ENCODE data around the gene TSSK3.

Gene TSSK3

GRCh38 chr1:32356478-32356877, 5.9 kb upstream of the TSSK3 start:
- no peak for TF ChIP-seq REST (IDR thresholded peaks at IDR 0.05; ENCODE audit: insufficient read depth in 1 of 2, low read depth in 2 of 2, low read length in 2 of 2)
- no peak for TF ChIP-seq FOXP2 (optimal IDR thresholded peaks at IDR 0.05; ENCODE audit: borderline replicate concordance, extremely low read depth, extremely low read length, insufficient read depth)
- TF ChIP-seq TAF1 (IDR thresholded peaks at IDR 0.05; ENCODE audit: borderline replicate concordance, insufficient read depth, low read length), result no peak
- no peak for TF ChIP-seq POLR2AphosphoS5 (IDR thresholded peaks at IDR 0.05; ENCODE audit: low read depth, low read length)
- no peak for TF ChIP-seq SIN3A (IDR thresholded peaks at IDR 0.05; ENCODE audit: borderline replicate concordance, insufficient read depth, low read length)

GRCh38 chr1:32357614-32358013, 4.7 kb upstream of the TSSK3 start:
- TF ChIP-seq FOXP2 (optimal IDR thresholded peaks at IDR 0.05; ENCODE audit: borderline replicate concordance, extremely low read depth, extremely low read length, insufficient read depth) (no peak), TAF1 (IDR thresholded peaks at IDR 0.05; ENCODE audit: borderline replicate concordance, insufficient read depth, low read length) (no peak), SIN3A (IDR thresholded peaks at IDR 0.05; ENCODE audit: borderline replicate concordance, insufficient read depth, low read length) (no peak), REST (IDR thresholded peaks at IDR 0.05; ENCODE audit: insufficient read depth in 1 of 2, low read depth in 2 of 2, low read length in 2 of 2) (no peak), POLR2AphosphoS5 (IDR thresholded peaks at IDR 0.05; ENCODE audit: low read depth, low read length) (no peak)

GRCh38 chr1:32358435-32358834, 3.9 kb upstream of the TSSK3 start:
- TF ChIP-seq TAF1 (IDR thresholded peaks at IDR 0.05; ENCODE audit: borderline replicate concordance, insufficient read depth, low read length), result no peak
- no peak for TF ChIP-seq POLR2AphosphoS5 (IDR thresholded peaks at IDR 0.05; ENCODE audit: low read depth, low read length)
- TF ChIP-seq SIN3A (IDR thresholded peaks at IDR 0.05; ENCODE audit: borderline replicate concordance, insufficient read depth, low read length), result no peak
- no peak for TF ChIP-seq REST (IDR thresholded peaks at IDR 0.05; ENCODE audit: insufficient read depth in 1 of 2, low read depth in 2 of 2, low read length in 2 of 2)
- TF ChIP-seq FOXP2 (optimal IDR thresholded peaks at IDR 0.05; ENCODE audit: borderline replicate concordance, extremely low read depth, extremely low read length, insufficient read depth), result no peak

GRCh38 chr1:32361308-32361673, 1.0 kb upstream of the TSSK3 start:
- TF ChIP-seq FOXP2 (optimal IDR thresholded peaks at IDR 0.05; ENCODE audit: borderline replicate concordance, extremely low read depth, extremely low read length, insufficient read depth), result no peak
- TF ChIP-seq SIN3A (IDR thresholded peaks at IDR 0.05; ENCODE audit: borderline replicate concordance, insufficient read depth, low read length), result no peak
- no peak for TF ChIP-seq TAF1 (IDR thresholded peaks at IDR 0.05; ENCODE audit: borderline replicate concordance, insufficient read depth, low read length)
- TF ChIP-seq REST (IDR thresholded peaks at IDR 0.05; ENCODE audit: insufficient read depth in 1 of 2, low read depth in 2 of 2, low read length in 2 of 2), result no peak
- TF ChIP-seq POLR2AphosphoS5 (IDR thresholded peaks at IDR 0.05; ENCODE audit: low read depth, low read length), result no peak

Measured in PFSK-1 (cell line).